Islet precursor cell (in vitro differentiated cells): ENCODE data around the gene CRYBG1.
"Not testable (repeated sequence)": the region's sequence is repeated elsewhere in the genome, so short reads cannot be mapped to it uniquely, and the experiment has no call there.

ENCODE experiments used
- DNase-seq: peaks from one replicate; pipeline ENCODE4 v3.0.0-alpha.2; 2018

The CRYBG1 gene

GRCh38 chr6:106559659-106560058 is 199.1 kb downstream of the CRYBG1 start:
- DNase-seq: not testable (repeated sequence)

GRCh38 chr6:106560996-106561685 is 200.6 kb downstream of the CRYBG1 start:
- no peak for DNase-seq

GRCh38 chr6:106561686-106562405 is 201.3 kb downstream of the CRYBG1 start:
- no peak for DNase-seq

- DNase-seq: no peak
These were observed 203.1 kb downstream of the CRYBG1 start for GRCh38 chr6:106563614-106564013.

- DNase-seq: no peak
These were observed 204.0 kb downstream of the CRYBG1 start for GRCh38 chr6:106564476-106564875.

GRCh38 chr6:106568530-106568929 is 208.0 kb downstream of the CRYBG1 start:
- DNase-seq: no peak

- DNase-seq: no peak
These were observed 208.9 kb downstream of the CRYBG1 start for GRCh38 chr6:106569428-106569827.

- no peak for DNase-seq
These were observed 211.9 kb downstream of the CRYBG1 start for GRCh38 chr6:106572436-106572835.

- no peak for DNase-seq
These were observed 212.5 kb downstream of the CRYBG1 start for GRCh38 chr6:106572875-106573585.

- DNase-seq: peak; percentile 91
These were observed 214.4 kb downstream of the CRYBG1 start for GRCh38 chr6:106574741-106575458.

GRCh38 chr6:106579281-106579680 is 218.8 kb downstream of the CRYBG1 start:
- DNase-seq: no peak

- no peak for DNase-seq
These were observed 221.0 kb downstream of the CRYBG1 start for GRCh38 chr6:106581468-106581867.

GRCh38 chr6:106586815-106587415 is 226.4 kb downstream of the CRYBG1 start:
- DNase-seq: no peak

- DNase-seq: not testable (repeated sequence)
These were observed 228.4 kb downstream of the CRYBG1 start for GRCh38 chr6:106588937-106589336.

GRCh38 chr6:106591111-106591825 is 230.8 kb downstream of the CRYBG1 start:
- DNase-seq: peak; percentile 65

- no peak for DNase-seq
These were observed 238.9 kb downstream of the CRYBG1 start for GRCh38 chr6:106599440-106599839.

GRCh38 chr6:106600329-106600728 is 239.8 kb downstream of the CRYBG1 start:
- DNase-seq: no peak

GRCh38 chr6:106608080-106608668 is 247.7 kb downstream of the CRYBG1 start:
- DNase-seq: no peak

- DNase-seq: peak; percentile 66
These were observed 249.2 kb downstream of the CRYBG1 start for GRCh38 chr6:106609699-106610098.

GRCh38 chr6:106611030-106611429 is 250.5 kb downstream of the CRYBG1 start:
- DNase-seq: no peak

- no peak for DNase-seq
These were observed 252.3 kb downstream of the CRYBG1 start for GRCh38 chr6:106612671-106613416.
